GM18861 (cell line): Measurements from ENCODE around the gene DOK7.
"Not testable (repeated sequence)": the region's sequence is repeated elsewhere in the genome, so short reads cannot be mapped to it uniquely, and the experiment has no call there.

Experiments
- ATAC-seq: cut with Tn5 transposase; IDR thresholded peaks from one replicate; pipeline ENCODE4 v1.9.1; 2021; ENCODE audit not compliant: unreplicated experiment

The DOK7 gene

GRCh38 chr4:3501126-3501824 is 38.2 kb downstream of the DOK7 start:
- no peak for ATAC-seq

GRCh38 chr4:3501825-3502425 is 38.8 kb downstream of the DOK7 start:
- ATAC-seq, result no peak

- no peak for ATAC-seq
These were observed 40.1 kb downstream of the DOK7 start for GRCh38 chr4:3502941-3503936.

- no peak for ATAC-seq
These were observed 42.1 kb downstream of the DOK7 start for GRCh38 chr4:3505231-3505630.

- ATAC-seq, result no peak
These were observed 45.4 kb downstream of the DOK7 start for GRCh38 chr4:3508542-3508941.

GRCh38 chr4:3510481-3510880 is 47.4 kb downstream of the DOK7 start:
- no peak for ATAC-seq

- no peak for ATAC-seq
These were observed 48.1 kb downstream of the DOK7 start for GRCh38 chr4:3511187-3511586.

GRCh38 chr4:3511601-3512000 is 48.5 kb downstream of the DOK7 start:
- not testable (repeated sequence) for ATAC-seq

- ATAC-seq, result no peak
These were observed 49.2 kb downstream of the DOK7 start for GRCh38 chr4:3512279-3512678.

- no peak for ATAC-seq
These were observed 49.6 kb downstream of the DOK7 start for GRCh38 chr4:3512719-3513118.

GRCh38 chr4:3513807-3514206 is 50.7 kb downstream of the DOK7 start:
- no peak for ATAC-seq

- no peak for ATAC-seq
These were observed 51.2 kb downstream of the DOK7 start for GRCh38 chr4:3514221-3514780.

GRCh38 chr4:3514806-3515501 is 51.8 kb downstream of the DOK7 start:
- ATAC-seq, result no peak

GRCh38 chr4:3515646-3516045 is 52.5 kb downstream of the DOK7 start:
- ATAC-seq, result no peak

- no peak for ATAC-seq
These were observed 53.1 kb downstream of the DOK7 start for GRCh38 chr4:3516061-3516835.

GRCh38 chr4:3516836-3517730 is 54.0 kb downstream of the DOK7 start:
- no peak for ATAC-seq

GRCh38 chr4:3517731-3518510 is 54.8 kb downstream of the DOK7 start:
- no peak for ATAC-seq

GRCh38 chr4:3518511-3518880 is 55.4 kb downstream of the DOK7 start:
- ATAC-seq, result no peak
